Measurements from ENCODE around the gene CEP164. TPM values are rescaled to one million over a fixed set of nuclear protein-coding genes. Genes with fewer than 3 reads are reported as not detected.
"Not testable (repeated sequence)": the region's sequence is repeated elsewhere in the genome, so short reads cannot be mapped to it uniquely, and the experiment has no call there.

Gene CEP164
- polyA plus RNA-seq, 1 donor from 2014 or later: 27.4 TPM

DNA sequence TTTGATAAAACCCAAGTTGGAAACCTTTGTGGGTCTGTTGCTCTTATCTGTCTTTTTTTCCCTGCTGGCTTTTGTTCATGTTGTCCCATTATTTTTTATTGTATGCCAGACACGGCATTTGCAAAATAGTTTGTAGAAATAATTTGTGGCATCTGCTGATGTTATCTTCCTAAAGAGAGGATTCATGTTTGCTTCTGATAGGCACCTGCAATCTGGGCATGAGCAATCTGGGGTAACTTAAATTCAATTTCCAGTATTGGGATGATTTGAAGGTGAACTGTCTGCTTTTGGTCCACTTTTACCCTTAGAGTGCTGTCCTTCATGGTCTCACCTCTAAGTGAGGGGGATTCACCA lies 126.9 kb downstream of the CEP164 start:
- Histone ChIP-seq H3K9ac (ENCODE audit: low read length) (no peak overlapping the region), H3K36me3 (ENCODE audit: insufficient read depth, low read length) (no peaks in the 10 kb centered on the region), H3K9me3 (ENCODE audit: low read length) (no peaks in the 10 kb centered on the region), H3K4me3 (ENCODE audit: low read length) (no peak overlapping the region), H3K27me3 (ENCODE audit: insufficient read depth, low read depth, low read length) (no peaks in the 10 kb centered on the region), H2AFZ (ENCODE audit: low read depth, low read length) (no peak overlapping the region), H4K20me1 (ENCODE audit: insufficient read depth) (no peaks in the 10 kb centered on the region), H3F3A (ENCODE audit: insufficient read depth, low read length, poor library complexity, severe bottlenecking) (no peaks in the 10 kb centered on the region), H3K27ac (ENCODE audit: low read length) (no peak overlapping the region), H3K9me2 (ENCODE audit: insufficient read depth, low read length) (no peaks in the 10 kb centered on the region), H3K4me2 (ENCODE audit: low read length) (no peak overlapping the region), H3K79me2 (replicated peaks; ENCODE audit: insufficient read depth, low read length) (no peaks in the 10 kb centered on the region)
- TF ChIP-seq CTCF (IDR thresholded peaks at IDR 0.05; ENCODE audit: poor library complexity, severe bottlenecking) (no peak), EZH2 (IDR thresholded peaks at IDR 0.05; ENCODE audit: borderline replicate concordance, insufficient read depth, low read length, poor library complexity, severe bottlenecking) (no peak), REST (IDR thresholded peaks at IDR 0.05; ENCODE audit: borderline replicate concordance) (no peak), SMC3 (conservative IDR thresholded peaks at IDR 0.05; ENCODE audit: poor library complexity) (no peak), TAF1 (IDR thresholded peaks at IDR 0.05; ENCODE audit: low read depth) (no peak), RAD21 (conservative IDR thresholded peaks at IDR 0.05) (no peak), POLR2AphosphoS5 (IDR thresholded peaks at IDR 0.05) (no peak)

DNA sequence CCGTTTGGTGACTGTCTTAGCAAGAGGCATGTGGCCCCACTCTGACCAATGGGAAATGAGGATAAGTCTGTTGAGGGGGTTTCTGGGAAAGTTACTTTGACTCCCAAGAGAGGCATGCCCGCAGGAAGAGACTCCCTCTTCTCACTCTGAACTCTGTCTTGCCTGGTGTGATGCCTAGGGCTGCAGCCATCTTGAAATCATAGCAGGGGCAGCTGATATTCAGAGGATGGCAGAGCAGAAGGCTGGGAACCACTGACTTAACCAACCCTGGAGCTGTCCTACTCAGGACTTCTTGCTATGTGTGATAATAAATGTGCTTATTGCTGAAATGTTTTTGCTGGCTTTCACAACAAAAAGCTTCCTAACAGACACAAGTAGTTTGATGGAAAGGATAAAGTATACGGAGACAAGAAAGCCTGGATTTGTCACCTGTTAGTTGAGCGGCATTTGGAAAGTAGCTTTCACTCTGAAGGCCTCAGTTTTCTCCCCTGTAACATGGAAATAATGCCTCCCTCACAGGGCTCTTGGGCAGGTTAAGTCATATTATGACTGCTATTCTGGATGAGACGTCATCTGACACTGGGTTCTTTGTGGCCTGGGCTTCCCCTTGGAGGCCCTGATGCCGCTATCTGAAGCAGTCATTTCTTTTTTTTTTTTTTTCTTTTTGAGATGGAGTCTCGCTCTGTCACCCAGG lies 128.5 kb downstream of the CEP164 start:
- Histone ChIP-seq H3K27me3 (ENCODE audit: insufficient read depth, low read depth, low read length) (no peaks in the 10 kb centered on the region), H3K4me2 (ENCODE audit: low read length) (no peak overlapping the region), H3K9me3 (ENCODE audit: low read length) (no peaks in the 10 kb centered on the region), H3K4me3 (ENCODE audit: low read length) (no peak overlapping the region), H3F3A (ENCODE audit: insufficient read depth, low read length, poor library complexity, severe bottlenecking) (no peaks in the 10 kb centered on the region), H3K9ac (ENCODE audit: low read length) (no peak overlapping the region), H2AFZ (ENCODE audit: low read depth, low read length) (no peak overlapping the region), H3K9me2 (ENCODE audit: insufficient read depth, low read length) (no peaks in the 10 kb centered on the region), H3K36me3 (ENCODE audit: insufficient read depth, low read length) (no peaks in the 10 kb centered on the region), H3K79me2 (replicated peaks; ENCODE audit: insufficient read depth, low read length) (no peaks in the 10 kb centered on the region), H4K20me1 (ENCODE audit: insufficient read depth) (no peaks in the 10 kb centered on the region), H3K27ac (ENCODE audit: low read length) (no peak overlapping the region)
- no peak for TF ChIP-seq CTCF (IDR thresholded peaks at IDR 0.05; ENCODE audit: poor library complexity, severe bottlenecking)
- TF ChIP-seq EP300 (conservative IDR thresholded peaks at IDR 0.05; ENCODE audit: poor library complexity, severe bottlenecking): no peak
- no peak for TF ChIP-seq EZH2 (IDR thresholded peaks at IDR 0.05; ENCODE audit: borderline replicate concordance, insufficient read depth, low read length, poor library complexity, severe bottlenecking)
- no peak for TF ChIP-seq MXI1 (conservative IDR thresholded peaks at IDR 0.05; ENCODE audit: poor library complexity, severe bottlenecking)
- TF ChIP-seq REST (IDR thresholded peaks at IDR 0.05; ENCODE audit: borderline replicate concordance): no peak
- TF ChIP-seq RAD21 (conservative IDR thresholded peaks at IDR 0.05): no peak
- no peak for TF ChIP-seq TAF1 (IDR thresholded peaks at IDR 0.05; ENCODE audit: low read depth)

DNA sequence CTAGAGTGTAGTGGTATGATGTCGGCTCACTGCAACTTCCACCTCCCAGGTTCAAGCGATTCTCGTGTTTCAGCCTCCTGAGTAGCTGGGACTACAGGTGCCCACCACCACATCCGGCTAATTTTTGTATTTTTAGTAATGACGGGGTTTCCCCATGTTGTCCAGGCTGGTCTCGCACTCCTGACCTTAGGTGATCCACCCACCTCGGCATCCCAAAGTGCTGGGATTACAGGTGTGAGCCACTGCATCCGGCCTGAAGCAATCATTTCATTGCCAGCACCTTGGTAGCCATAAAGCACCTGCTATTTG lies 129.0 kb downstream of the CEP164 start:
- not testable (repeated sequence) for H3K27me3 ChIP-seq (ENCODE audit: insufficient read depth, low read depth, low read length); H3K9me2 ChIP-seq (ENCODE audit: insufficient read depth, low read length); H3K9me3 ChIP-seq (ENCODE audit: low read length); H4K20me1 ChIP-seq (ENCODE audit: insufficient read depth); H3K36me3 ChIP-seq (ENCODE audit: insufficient read depth, low read length); H3K4me3 ChIP-seq (ENCODE audit: low read length); H3K79me2 ChIP-seq (replicated peaks; ENCODE audit: insufficient read depth, low read length); H3K27ac ChIP-seq (ENCODE audit: low read length); H2AFZ ChIP-seq (ENCODE audit: low read depth, low read length); H3F3A ChIP-seq (ENCODE audit: insufficient read depth, low read length, poor library complexity, severe bottlenecking); H3K9ac ChIP-seq (ENCODE audit: low read length); H3K4me2 ChIP-seq (ENCODE audit: low read length)
